GM12801 (cell line): Measurements from ENCODE around the gene GAS2L2.

Source experiments
- TF ChIP-seq, protein P1 (sequence below): IDR thresholded peaks from one replicate; pipeline ENCODE4 v1.5.1; 2011; ENCODE audit warnings: control low read depth; ENCODE audit not compliant: insufficient read length; ENCODE audit errors: extremely low read depth

Gene GAS2L2

DNA sequence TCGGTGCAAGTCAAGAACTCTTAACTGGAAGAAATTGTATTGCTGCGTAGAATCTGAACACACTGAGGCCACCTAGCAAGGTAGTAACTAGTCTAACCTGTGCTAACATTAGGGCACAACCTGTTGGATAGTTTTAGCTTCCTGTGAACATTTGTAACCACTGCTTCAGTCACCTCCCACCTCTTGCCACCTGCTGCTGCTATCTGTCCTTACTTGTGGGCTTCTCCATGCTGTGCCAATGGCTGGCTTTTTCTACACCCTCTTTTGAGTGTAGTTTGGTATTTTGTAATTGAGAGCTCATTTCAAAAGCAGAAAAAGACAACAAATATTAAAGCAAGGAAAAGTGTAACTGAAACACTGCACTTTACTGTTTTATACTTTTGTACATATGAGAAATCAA lies 29.3 kb downstream of the GAS2L2 start:
- TF ChIP-seq, protein P1, sequence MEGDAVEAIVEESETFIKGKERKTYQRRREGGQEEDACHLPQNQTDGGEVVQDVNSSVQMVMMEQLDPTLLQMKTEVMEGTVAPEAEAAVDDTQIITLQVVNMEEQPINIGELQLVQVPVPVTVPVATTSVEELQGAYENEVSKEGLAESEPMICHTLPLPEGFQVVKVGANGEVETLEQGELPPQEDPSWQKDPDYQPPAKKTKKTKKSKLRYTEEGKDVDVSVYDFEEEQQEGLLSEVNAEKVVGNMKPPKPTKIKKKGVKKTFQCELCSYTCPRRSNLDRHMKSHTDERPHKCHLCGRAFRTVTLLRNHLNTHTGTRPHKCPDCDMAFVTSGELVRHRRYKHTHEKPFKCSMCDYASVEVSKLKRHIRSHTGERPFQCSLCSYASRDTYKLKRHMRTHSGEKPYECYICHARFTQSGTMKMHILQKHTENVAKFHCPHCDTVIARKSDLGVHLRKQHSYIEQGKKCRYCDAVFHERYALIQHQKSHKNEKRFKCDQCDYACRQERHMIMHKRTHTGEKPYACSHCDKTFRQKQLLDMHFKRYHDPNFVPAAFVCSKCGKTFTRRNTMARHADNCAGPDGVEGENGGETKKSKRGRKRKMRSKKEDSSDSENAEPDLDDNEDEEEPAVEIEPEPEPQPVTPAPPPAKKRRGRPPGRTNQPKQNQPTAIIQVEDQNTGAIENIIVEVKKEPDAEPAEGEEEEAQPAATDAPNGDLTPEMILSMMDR, result no peak

- TF ChIP-seq, protein P1, result no peak
These were observed 35.6 kb downstream of the GAS2L2 start for GRCh38 chr17:35717475-35717874.

- TF ChIP-seq, protein P1, result no peak
These were observed 36.1 kb downstream of the GAS2L2 start for GRCh38 chr17:35716897-35717465.

- TF ChIP-seq, protein P1, result no peak
These were observed 36.9 kb downstream of the GAS2L2 start for GRCh38 chr17:35716173-35716572.

DNA sequence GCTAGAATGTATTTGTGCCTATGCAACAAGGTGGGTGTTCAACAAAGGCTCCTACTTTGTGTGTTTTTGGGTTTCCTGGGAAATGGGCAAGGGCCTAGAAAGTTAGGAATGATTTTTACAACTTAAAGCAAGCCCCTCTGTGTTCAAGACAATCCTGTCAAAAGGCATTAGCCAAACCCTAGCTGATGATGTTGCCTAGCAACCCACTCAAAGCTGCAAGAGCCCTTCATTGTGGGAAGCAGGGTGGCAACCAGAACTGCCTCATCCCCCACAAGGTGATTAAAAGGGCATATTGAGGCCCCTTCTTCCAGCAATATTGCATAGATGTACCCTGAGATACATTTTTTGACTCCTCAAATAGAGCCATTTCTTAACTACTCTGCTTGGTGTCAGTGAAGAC lies 37.6 kb downstream of the GAS2L2 start:
- TF ChIP-seq, protein P1, result no peak

DNA sequence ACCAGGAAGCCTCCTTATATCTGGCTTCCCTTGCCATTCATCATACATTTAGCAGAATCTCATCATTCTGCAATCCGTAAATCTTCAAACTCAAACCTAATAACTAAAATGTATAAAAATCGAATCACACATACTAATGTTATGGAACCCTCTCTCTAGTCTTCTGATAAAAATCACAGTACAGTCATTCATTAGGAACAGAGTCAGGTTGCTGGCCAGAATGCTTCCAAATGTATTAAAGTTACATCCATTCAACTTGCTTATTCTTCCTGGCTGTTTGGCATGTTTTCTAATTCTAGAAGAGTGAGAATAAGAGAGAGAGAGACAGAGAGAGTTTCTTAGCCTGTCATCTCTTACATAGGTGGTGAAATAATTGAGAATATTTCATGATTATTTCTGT lies 38.1 kb downstream of the GAS2L2 start:
- TF ChIP-seq, protein P1, result no peak

DNA sequence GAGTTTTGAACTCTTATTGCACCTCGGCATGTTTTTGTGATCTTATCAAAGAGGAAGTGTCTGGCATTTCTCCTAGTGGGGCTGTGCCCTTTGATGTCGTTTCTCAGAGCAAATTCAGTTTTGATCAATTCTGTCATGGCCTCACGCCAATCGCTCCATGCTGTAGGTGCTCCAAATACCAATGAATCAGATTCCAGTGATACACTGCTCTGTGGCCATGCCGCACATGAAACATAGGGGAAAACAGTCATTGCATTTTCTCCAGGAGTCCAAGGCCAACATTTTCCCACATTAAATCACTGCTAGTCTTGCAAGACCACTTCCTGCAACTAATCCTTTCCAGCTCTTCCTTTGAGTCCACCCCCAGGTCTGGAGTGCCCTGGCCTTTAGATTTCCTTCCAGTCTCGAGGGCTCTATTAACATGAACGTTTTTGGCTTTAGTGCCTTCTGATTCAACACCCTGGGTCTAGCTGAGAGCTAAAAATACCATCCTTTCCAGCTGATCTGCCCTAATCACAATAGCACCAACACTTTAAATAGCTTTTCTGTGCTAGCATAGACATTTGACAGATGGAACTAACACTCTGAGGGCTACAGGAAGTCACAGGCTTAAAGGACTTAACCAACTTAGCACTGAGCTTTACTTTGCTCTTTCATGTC lies 39.8 kb downstream of the GAS2L2 start:
- TF ChIP-seq, protein P1, result no peak
